HEK293 (cell line): ENCODE measurements around the gene ASCL5.
A peak's percentile ranks its signal among the peaks of the same experiment; 100 is the strongest.

Source experiments
- GLIS2 ChIP-seq: fragments of 450-650 bp; formaldehyde crosslinking; IDR thresholded peaks from 2 replicates; pipeline ENCODE4 v1.5.1; 2016; ENCODE audit warnings: missing biosample characterization, missing genetic modification characterization
- MZF1 ChIP-seq: fragments of 450-650 bp; formaldehyde crosslinking; IDR thresholded peaks from 2 replicates; pipeline ENCODE4 v1.5.1; 2017; ENCODE audit warnings: missing biosample characterization, missing genetic modification characterization, borderline replicate concordance
- TRIM28 ChIP-seq: IDR thresholded peaks from 2 replicates; pipeline ENCODE4 v1.6.1; 2011; ENCODE audit warnings: low read length, control low read depth, borderline replicate concordance
- WT1 ChIP-seq: fragments of 450-650 bp; formaldehyde crosslinking; IDR thresholded peaks from 2 replicates; pipeline ENCODE4 v1.5.1; 2016; ENCODE audit warnings: missing biosample characterization, missing genetic modification characterization
- YY1 ChIP-seq: fragments of 450-650 bp; formaldehyde crosslinking; IDR thresholded peaks from 2 replicates; pipeline ENCODE4 v1.5.1; 2018; ENCODE audit warnings: missing biosample characterization, missing genetic modification characterization
- ZEB2 ChIP-seq: fragments of 450-650 bp; formaldehyde crosslinking; IDR thresholded peaks from 2 replicates; pipeline ENCODE4 v1.5.1; 2016; ENCODE audit warnings: missing biosample characterization, missing genetic modification characterization
- ZFP37 ChIP-seq: fragments of 450-650 bp; formaldehyde crosslinking; IDR thresholded peaks from 2 replicates; pipeline ENCODE4 v1.5.1; 2016; ENCODE audit warnings: missing biosample characterization, missing genetic modification characterization
- ZNF10 ChIP-seq: fragments of 450-650 bp; formaldehyde crosslinking; IDR thresholded peaks from 2 replicates; pipeline ENCODE4 v1.5.1; 2017; ENCODE audit warnings: missing biosample characterization, missing genetic modification characterization
- ZNF121 ChIP-seq: fragments of 450-650 bp; formaldehyde crosslinking; IDR thresholded peaks from 2 replicates; pipeline ENCODE4 v1.5.1; 2016; ENCODE audit warnings: missing biosample characterization, missing genetic modification characterization
- ZNF133 ChIP-seq: fragments of 450-650 bp; formaldehyde crosslinking; IDR thresholded peaks from 2 replicates; pipeline ENCODE4 v1.5.1; 2016; ENCODE audit warnings: missing biosample characterization, missing genetic modification characterization
- ZNF138 ChIP-seq: fragments of 450-650 bp; formaldehyde crosslinking; IDR thresholded peaks from 2 replicates; pipeline ENCODE4 v1.5.1; 2016; ENCODE audit warnings: missing biosample characterization, missing genetic modification characterization, borderline replicate concordance
- ZNF140 ChIP-seq: fragments of 450-650 bp; formaldehyde crosslinking; IDR thresholded peaks from 2 replicates; pipeline ENCODE4 v1.5.1; 2016; ENCODE audit warnings: missing biosample characterization, missing genetic modification characterization
- ZNF16 ChIP-seq: fragments of 450-650 bp; formaldehyde crosslinking; IDR thresholded peaks from 2 replicates; pipeline ENCODE4 v1.5.1; 2016; ENCODE audit warnings: low read depth, missing biosample characterization, missing genetic modification characterization
- ZNF169 ChIP-seq: fragments of 450-650 bp; formaldehyde crosslinking; IDR thresholded peaks from 2 replicates; pipeline ENCODE4 v1.5.1; 2016; ENCODE audit warnings: missing biosample characterization, missing genetic modification characterization
- ZNF302 ChIP-seq: fragments of 450-650 bp; formaldehyde crosslinking; IDR thresholded peaks from 2 replicates; pipeline ENCODE4 v1.5.1; 2016; ENCODE audit warnings: missing biosample characterization, missing genetic modification characterization, low read depth
- ZNF311 ChIP-seq: fragments of 450-650 bp; formaldehyde crosslinking; IDR thresholded peaks from 2 replicates; pipeline ENCODE4 v1.5.1; 2017; ENCODE audit warnings: missing biosample characterization, missing genetic modification characterization, borderline replicate concordance
- ZNF394 ChIP-seq: fragments of 450-650 bp; formaldehyde crosslinking; IDR thresholded peaks from 2 replicates; pipeline ENCODE4 v1.5.1; 2016; ENCODE audit warnings: missing biosample characterization, missing genetic modification characterization, mild to moderate bottlenecking, moderate library complexity, borderline replicate concordance
- ZNF423 ChIP-seq: fragments of 450-650 bp; formaldehyde crosslinking; IDR thresholded peaks from 2 replicates; pipeline ENCODE4 v1.5.1; 2016; ENCODE audit warnings: missing biosample characterization, missing genetic modification characterization
- ZNF433 ChIP-seq: fragments of 450-650 bp; formaldehyde crosslinking; IDR thresholded peaks from 2 replicates; pipeline ENCODE4 v1.5.1; 2016; ENCODE audit warnings: missing biosample characterization, missing genetic modification characterization, low read depth
- ZNF529 ChIP-seq: fragments of 450-650 bp; formaldehyde crosslinking; IDR thresholded peaks from 2 replicates; pipeline ENCODE4 v1.5.1; 2017; ENCODE audit warnings: missing genetic modification characterization, missing biosample characterization; ENCODE audit not compliant: insufficient replicate concordance
- ZNF600 ChIP-seq: fragments of 450-650 bp; formaldehyde crosslinking; IDR thresholded peaks from 2 replicates; pipeline ENCODE4 v1.5.1; 2016; ENCODE audit warnings: missing biosample characterization, missing genetic modification characterization
- ZNF677 ChIP-seq: fragments of 450-650 bp; IDR thresholded peaks from 2 replicates; pipeline ENCODE4 v1.5.0; 2018; ENCODE audit warnings: missing biosample characterization, mild to moderate bottlenecking, missing genetic modification characterization, moderate library complexity
- ZNF76 ChIP-seq: fragments of 450-650 bp; formaldehyde crosslinking; IDR thresholded peaks from 2 replicates; pipeline ENCODE4; 2016; ENCODE audit warnings: low read depth, missing biosample characterization, missing genetic modification characterization, borderline replicate concordance
- ZNF776 ChIP-seq: fragments of 450-650 bp; formaldehyde crosslinking; IDR thresholded peaks from 2 replicates; pipeline ENCODE4 v1.5.0; 2017; ENCODE audit warnings: missing biosample characterization, missing genetic modification characterization, borderline replicate concordance
- ZNF791 ChIP-seq: fragments of 450-650 bp; formaldehyde crosslinking; IDR thresholded peaks from 2 replicates; pipeline ENCODE4 v1.5.1; 2016; ENCODE audit warnings: missing biosample characterization, missing genetic modification characterization
- ZNF830 ChIP-seq: fragments of 450-650 bp; IDR thresholded peaks from 2 replicates; pipeline ENCODE4 v1.5.0; 2018; ENCODE audit warnings: missing biosample characterization, missing genetic modification characterization, low read depth, mild to moderate bottlenecking, moderate library complexity
- ZNF843 ChIP-seq: fragments of 450-650 bp; formaldehyde crosslinking; IDR thresholded peaks from 2 replicates; pipeline ENCODE4 v1.5.1; 2016; ENCODE audit warnings: missing biosample characterization, missing genetic modification characterization
- ZSCAN23 ChIP-seq: fragments of 450-650 bp; formaldehyde crosslinking; IDR thresholded peaks from 2 replicates; pipeline ENCODE4 v1.5.1; 2016; ENCODE audit warnings: missing biosample characterization, missing genetic modification characterization
- ZXDB ChIP-seq: fragments of 450-650 bp; formaldehyde crosslinking; IDR thresholded peaks from 2 replicates; pipeline ENCODE4 v1.5.1; 2016; ENCODE audit warnings: missing biosample characterization, missing genetic modification characterization
- TF ChIP-seq, protein P1 (sequence below): fragments of 450-650 bp; formaldehyde crosslinking; IDR thresholded peaks from 2 replicates; pipeline ENCODE4 v1.5.1; 2016; ENCODE audit warnings: missing biosample characterization, missing genetic modification characterization
- TF ChIP-seq, protein P2 (sequence below): fragments of 450-650 bp; formaldehyde crosslinking; IDR thresholded peaks from 2 replicates; pipeline ENCODE4 v1.5.1; 2017; ENCODE audit warnings: missing biosample characterization, missing genetic modification characterization
- TF ChIP-seq, protein P3 (sequence below): fragments of 450-650 bp; formaldehyde crosslinking; IDR thresholded peaks from 2 replicates; pipeline ENCODE4 v1.5.1; 2016; ENCODE audit warnings: missing biosample characterization, missing genetic modification characterization
- TF ChIP-seq, protein P4 (sequence below): sonication (generic); formaldehyde crosslinking; IDR thresholded peaks from 2 replicates; pipeline ENCODE4 v1.8.1; 2022; ENCODE audit warnings: mild to moderate bottlenecking, moderate library complexity, missing genetic modification reagents
- TF ChIP-seq, protein P5 (sequence below): fragments of 450-650 bp; formaldehyde crosslinking; optimal IDR thresholded peaks from 2 replicates; pipeline ENCODE3; 2016; ENCODE audit warnings: missing biosample characterization, mild to moderate bottlenecking, missing genetic modification characterization

ASCL5 gene

DNA sequence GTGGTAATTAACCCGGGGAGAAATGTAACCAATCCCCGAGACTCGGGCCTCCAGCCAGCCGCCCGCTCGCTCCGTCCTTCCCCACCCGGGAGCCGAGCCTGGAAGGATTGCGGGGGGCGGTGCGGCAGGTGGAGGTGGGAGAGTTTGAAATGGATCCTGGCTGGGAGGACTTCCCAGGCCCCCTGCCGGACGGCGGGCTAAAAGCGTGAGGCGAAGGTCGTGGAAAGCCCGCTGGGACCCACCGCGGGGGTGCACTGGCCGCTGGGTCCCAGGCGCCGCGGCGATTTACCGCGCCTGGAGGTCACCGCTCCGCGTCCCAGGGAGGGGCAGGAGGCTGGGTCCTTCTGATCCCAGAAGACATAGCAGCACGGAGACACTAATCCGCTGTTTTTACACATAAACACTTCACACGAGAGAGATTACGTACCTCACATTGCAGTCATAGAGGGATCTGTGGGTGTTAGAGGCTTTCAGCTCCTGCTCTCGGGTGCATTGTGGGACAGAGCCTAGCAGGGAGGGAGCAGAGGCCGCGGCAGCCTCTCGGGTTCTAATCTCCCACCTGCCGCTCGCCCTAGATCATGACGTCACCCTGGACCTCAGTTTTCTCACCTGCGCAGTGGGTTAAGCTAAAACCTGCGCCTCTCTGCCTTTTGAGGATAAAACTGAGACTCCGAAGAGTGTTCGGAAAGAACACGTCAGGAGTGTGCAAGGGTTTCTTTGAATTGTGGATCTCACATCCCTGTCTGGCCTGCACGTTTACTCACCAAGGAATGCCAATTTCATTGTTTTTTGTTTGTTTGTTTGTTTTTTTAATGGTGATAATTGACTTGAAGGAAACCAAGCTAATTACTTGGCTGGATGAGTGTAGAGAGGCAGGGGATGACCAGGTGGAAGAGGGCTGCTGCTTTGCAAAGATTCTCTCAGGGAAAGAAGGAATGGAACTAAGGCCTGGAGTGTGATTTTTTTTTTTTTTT lies 44.4 kb upstream of the ASCL5 start (continued):
- TF ChIP-seq YY1 (no peak), ZNF10 (tag by site-specific recombination) (no peak), TRIM28 (peak; percentile 89), ZNF423 (peak; percentile 68; the same call in 1 of the 2 replicates), ZNF776 (tag by site-specific recombination) (no peak), ZNF133 (tag by site-specific recombination) (no peak), ZNF16 (no peak), WT1 (tag by site-specific recombination) (peak; percentile 31), ZXDB (tag by site-specific recombination) (peak; percentile 23; the same call in 1 of the 2 replicates), ZNF140 (no peak), ZNF433 (tag by site-specific recombination) (no peak), ZNF302 (no peak), ZNF311 (tag by site-specific recombination) (no peak), ZNF600 (peak; percentile 62; the same call in 1 of the 2 replicates), ZFP37 (tag by site-specific recombination) (0 out of 2 replicates have a peak, but pooled peaks have one; percentile 19), ZNF843 (peak; percentile 28; the same call in 1 of the 2 replicates), ZNF76 (peak; percentile 95), MZF1 (tag by site-specific recombination) (0 out of 2 replicates have a peak, but pooled peaks have one; percentile 14), ZNF169 (tag by site-specific recombination) (no peak), ZEB2 (tag by site-specific recombination) (peak; percentile 69; the same call in 1 of the 2 replicates), ZNF830 (tag by site-specific recombination) (no peak), GLIS2 (peak; percentile 98), ZNF394 (tag by site-specific recombination) (no peak), ZNF677 (tag by site-specific recombination) (no peak), ZNF121 (tag by site-specific recombination) (no peak), ZNF138 (tag by site-specific recombination) (no peak), ZNF529 (no peak), ZSCAN23 (0 out of 2 replicates have a peak, but pooled peaks have one; percentile 8), ZNF791 (tag by site-specific recombination) (no peak)
- TF ChIP-seq, protein P1, sequence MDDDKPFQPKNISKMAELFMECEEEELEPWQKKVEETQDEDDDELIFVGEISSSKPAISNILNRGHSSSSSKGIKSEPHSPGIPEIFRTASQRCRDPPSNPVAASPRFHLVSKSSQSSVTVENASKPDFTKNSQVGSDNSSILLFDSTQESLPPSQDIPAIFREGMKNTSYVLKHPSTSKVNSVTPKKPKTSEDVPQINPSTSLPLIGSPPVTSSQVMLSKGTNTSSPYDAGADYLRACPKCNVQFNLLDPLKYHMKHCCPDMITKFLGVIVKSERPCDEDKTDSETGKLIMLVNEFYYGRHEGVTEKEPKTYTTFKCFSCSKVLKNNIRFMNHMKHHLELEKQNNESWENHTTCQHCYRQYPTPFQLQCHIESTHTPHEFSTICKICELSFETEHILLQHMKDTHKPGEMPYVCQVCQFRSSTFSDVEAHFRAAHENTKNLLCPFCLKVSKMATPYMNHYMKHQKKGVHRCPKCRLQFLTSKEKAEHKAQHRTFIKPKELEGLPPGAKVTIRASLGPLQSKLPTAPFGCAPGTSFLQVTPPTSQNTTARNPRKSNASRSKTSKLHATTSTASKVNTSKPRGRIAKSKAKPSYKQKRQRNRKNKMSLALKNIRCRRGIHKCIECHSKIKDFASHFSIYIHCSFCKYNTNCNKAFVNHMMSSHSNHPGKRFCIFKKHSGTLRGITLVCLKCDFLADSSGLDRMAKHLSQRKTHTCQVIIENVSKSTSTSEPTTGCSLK (tag by site-specific recombination) = no peak
- TF ChIP-seq, protein P2, sequence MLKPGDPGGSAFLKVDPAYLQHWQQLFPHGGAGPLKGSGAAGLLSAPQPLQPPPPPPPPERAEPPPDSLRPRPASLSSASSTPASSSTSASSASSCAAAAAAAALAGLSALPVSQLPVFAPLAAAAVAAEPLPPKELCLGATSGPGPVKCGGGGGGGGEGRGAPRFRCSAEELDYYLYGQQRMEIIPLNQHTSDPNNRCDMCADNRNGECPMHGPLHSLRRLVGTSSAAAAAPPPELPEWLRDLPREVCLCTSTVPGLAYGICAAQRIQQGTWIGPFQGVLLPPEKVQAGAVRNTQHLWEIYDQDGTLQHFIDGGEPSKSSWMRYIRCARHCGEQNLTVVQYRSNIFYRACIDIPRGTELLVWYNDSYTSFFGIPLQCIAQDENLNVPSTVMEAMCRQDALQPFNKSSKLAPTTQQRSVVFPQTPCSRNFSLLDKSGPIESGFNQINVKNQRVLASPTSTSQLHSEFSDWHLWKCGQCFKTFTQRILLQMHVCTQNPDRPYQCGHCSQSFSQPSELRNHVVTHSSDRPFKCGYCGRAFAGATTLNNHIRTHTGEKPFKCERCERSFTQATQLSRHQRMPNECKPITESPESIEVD (tag by site-specific recombination) = no peak
- TF ChIP-seq, protein P3, sequence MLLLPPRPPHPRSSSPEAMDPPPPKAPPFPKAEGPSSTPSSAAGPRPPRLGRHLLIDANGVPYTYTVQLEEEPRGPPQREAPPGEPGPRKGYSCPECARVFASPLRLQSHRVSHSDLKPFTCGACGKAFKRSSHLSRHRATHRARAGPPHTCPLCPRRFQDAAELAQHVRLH (tag by site-specific recombination) = peak; percentile 86
- TF ChIP-seq, protein P4, sequence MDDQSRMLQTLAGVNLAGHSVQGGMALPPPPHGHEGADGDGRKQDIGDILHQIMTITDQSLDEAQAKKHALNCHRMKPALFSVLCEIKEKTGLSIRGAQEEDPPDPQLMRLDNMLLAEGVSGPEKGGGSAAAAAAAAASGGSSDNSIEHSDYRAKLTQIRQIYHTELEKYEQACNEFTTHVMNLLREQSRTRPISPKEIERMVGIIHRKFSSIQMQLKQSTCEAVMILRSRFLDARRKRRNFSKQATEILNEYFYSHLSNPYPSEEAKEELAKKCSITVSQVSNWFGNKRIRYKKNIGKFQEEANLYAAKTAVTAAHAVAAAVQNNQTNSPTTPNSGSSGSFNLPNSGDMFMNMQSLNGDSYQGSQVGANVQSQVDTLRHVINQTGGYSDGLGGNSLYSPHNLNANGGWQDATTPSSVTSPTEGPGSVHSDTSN (CRISPR knock-in tag) = no peak
- TF ChIP-seq, protein P5, sequence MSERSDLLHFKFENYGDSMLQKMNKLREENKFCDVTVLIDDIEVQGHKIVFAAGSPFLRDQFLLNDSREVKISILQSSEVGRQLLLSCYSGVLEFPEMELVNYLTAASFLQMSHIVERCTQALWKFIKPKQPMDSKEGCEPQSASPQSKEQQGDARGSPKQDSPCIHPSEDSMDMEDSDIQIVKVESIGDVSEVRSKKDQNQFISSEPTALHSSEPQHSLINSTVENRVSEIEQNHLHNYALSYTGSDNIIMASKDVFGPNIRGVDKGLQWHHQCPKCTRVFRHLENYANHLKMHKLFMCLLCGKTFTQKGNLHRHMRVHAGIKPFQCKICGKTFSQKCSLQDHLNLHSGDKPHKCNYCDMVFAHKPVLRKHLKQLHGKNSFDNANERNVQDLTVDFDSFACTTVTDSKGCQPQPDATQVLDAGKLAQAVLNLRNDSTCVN = peak; percentile 59
